ENCODE measurements around the gene SHISA3.

SHISA3 gene

DNA sequence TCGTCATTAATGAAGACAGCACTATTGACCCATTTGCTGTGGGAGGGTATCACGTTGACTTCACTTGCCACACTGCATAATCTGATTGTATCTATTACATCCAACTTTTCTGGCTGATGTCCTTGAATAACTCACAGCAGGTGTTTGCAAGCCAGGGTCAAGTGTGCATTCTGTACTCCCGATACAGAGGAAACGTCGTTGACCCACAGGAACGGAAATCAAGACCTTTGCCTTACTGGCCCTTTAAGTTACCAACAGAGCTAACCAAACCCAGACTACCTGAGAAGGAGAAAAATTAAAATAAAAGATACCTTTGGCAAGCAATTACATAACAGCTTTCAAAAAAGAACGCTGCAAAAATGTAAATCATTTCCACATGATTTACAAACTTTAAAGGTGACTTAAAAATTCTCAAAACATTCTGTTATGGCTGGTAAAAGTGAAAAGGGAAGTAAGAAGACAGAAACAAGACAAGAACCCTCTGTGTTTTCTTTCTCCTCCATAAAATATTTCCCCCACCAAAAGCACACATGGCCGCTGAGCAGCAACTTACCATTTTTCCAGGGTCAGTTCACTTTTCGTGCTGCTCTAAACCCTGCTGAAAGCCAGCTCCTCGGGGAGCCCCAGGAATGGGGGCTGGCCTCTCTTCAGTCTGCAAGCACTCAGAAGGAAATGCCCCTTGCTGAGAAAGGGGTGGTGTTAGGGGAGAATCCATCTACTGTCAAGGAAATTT is 6.5 kb upstream of the SHISA3 start:
- no peak overlapping the region for H3K4me3 ChIP-seq (ENCODE audit: control insufficient read depth, low read depth, low read length)
- no peak for TF ChIP-seq CTCF (conservative IDR thresholded peaks at IDR 0.05; ENCODE audit: control insufficient read depth, insufficient read depth, low read depth, low read length)
- no peak for DNase-seq (ENCODE audit: low read depth)

- no peak for TF ChIP-seq CTCF (conservative IDR thresholded peaks at IDR 0.05; ENCODE audit: control insufficient read depth, insufficient read depth, low read depth, low read length)
- DNase-seq (ENCODE audit: low read depth), result no peak
Measured at GRCh38 chr4:42391355-42391664, 6.0 kb upstream of the SHISA3 start.

GRCh38 chr4:42391981-42392380 is 5.3 kb upstream of the SHISA3 start:
- TF ChIP-seq CTCF (conservative IDR thresholded peaks at IDR 0.05; ENCODE audit: control insufficient read depth, insufficient read depth, low read depth, low read length), result no peak
- no peak for DNase-seq (ENCODE audit: low read depth)
- no peak overlapping the region for H3K4me3 ChIP-seq (ENCODE audit: control insufficient read depth, low read depth, low read length)

More at GRCh38 chr4:42391355-42391664, 6.0 kb upstream of the SHISA3 start:
- H3K4me3 ChIP-seq (ENCODE audit: control insufficient read depth, low read depth, low read length), result no peak overlapping the region

- DNase-seq (ENCODE audit: low read depth), result no peak
- no peak overlapping the region for H3K4me3 ChIP-seq (ENCODE audit: control insufficient read depth, low read depth, low read length)
- no peak for TF ChIP-seq CTCF (conservative IDR thresholded peaks at IDR 0.05; ENCODE audit: control insufficient read depth, insufficient read depth, low read depth, low read length)
Measured at GRCh38 chr4:42392436-42392835, 4.9 kb upstream of the SHISA3 start.

DNA sequence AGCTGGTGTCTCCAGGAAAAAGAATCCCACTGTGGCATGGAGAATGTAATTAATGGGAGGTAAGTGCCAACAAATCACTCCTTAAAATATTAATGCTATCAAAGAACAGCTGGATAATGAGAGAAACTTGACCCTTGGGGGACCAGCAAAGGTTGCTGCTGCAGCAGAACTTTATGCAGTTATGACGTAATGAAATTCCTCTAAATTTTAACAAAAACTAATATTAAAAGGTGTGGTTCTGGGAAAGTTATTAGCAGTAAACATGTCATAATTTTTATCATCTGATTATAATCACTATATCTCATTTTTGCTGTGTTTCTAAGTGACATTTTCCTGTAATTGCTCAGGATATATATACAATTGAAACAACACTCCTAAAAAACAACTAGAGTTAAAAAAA is 1.7 kb upstream of the SHISA3 start:
- H3K4me3 ChIP-seq (ENCODE audit: control insufficient read depth, low read depth, low read length), result no peak overlapping the region
- no peak for TF ChIP-seq CTCF (conservative IDR thresholded peaks at IDR 0.05; ENCODE audit: control insufficient read depth, insufficient read depth, low read depth, low read length)
- no peak for DNase-seq (ENCODE audit: low read depth)

DNA sequence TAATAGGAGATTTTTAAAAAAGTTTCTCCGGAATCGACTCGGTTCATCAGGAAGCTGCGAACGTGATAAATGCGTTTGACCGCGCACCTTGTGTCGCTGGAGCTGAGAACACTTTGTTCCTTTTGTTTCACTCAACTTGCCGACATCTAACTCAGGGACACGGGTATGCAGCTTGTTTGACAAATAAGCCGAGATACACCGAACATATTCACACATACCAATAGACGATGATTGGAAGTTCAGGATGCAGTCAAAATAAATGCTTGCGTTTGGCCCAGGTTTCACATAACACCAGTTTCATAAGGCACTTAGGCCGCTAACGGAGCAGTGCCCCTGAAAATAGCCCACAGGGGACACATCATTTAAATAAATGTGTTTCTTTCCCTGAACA is 932 bp upstream of the SHISA3 start:
- TF ChIP-seq CTCF (conservative IDR thresholded peaks at IDR 0.05; ENCODE audit: control insufficient read depth, insufficient read depth, low read depth, low read length), result no peak
- DNase-seq (ENCODE audit: low read depth), result no peak
- no peak overlapping the region for H3K4me3 ChIP-seq (ENCODE audit: control insufficient read depth, low read depth, low read length)
